ENCODE results near the gene HCRTR1.

HCRTR1 gene

GRCh38 chr1:31617218-31617915 is at the start of gene HCRTR1:
TSS of gene HCRTR1 (plus strand) at chr1:31617689. CDS start at chr1:31619193, 1,504 bp downstream.
- DNase-seq = no peak

- DNase-seq = no peak
Observed at GRCh38 chr1:31567956-31568570, 49.4 kb upstream of the HCRTR1 start.

- no peak for DNase-seq
Observed at GRCh38 chr1:31568895-31569595, 48.4 kb upstream of the HCRTR1 start.

GRCh38 chr1:31569596-31570173 is 47.8 kb upstream of the HCRTR1 start:
- no peak for DNase-seq

- no peak for DNase-seq
Observed at GRCh38 chr1:31570228-31570627, 47.3 kb upstream of the HCRTR1 start.

- DNase-seq = no peak
Observed at GRCh38 chr1:31570906-31571305, 46.6 kb upstream of the HCRTR1 start.

GRCh38 chr1:31571340-31572295 is 45.9 kb upstream of the HCRTR1 start:
- DNase-seq = no peak

- DNase-seq = no peak
Observed at GRCh38 chr1:31572323-31573104, 45.0 kb upstream of the HCRTR1 start.

GRCh38 chr1:31573261-31573660 is 44.2 kb upstream of the HCRTR1 start:
- no peak for DNase-seq

GRCh38 chr1:31574749-31575368 is 42.6 kb upstream of the HCRTR1 start:
- DNase-seq = no peak

GRCh38 chr1:31575369-31576140 is 41.9 kb upstream of the HCRTR1 start:
- DNase-seq = no peak

GRCh38 chr1:31576201-31576669 is 41.3 kb upstream of the HCRTR1 start, which contains the start of gene TINAGL1:
TSS of gene TINAGL1 (plus strand) at chr1:31576515. CDS start at chr1:31577149, 634 bp downstream.
- no peak for DNase-seq

- no peak for DNase-seq
Observed at GRCh38 chr1:31576743-31577455, 40.6 kb upstream of the HCRTR1 start.

GRCh38 chr1:31577515-31578192 is 39.8 kb upstream of the HCRTR1 start:
- no peak for DNase-seq

GRCh38 chr1:31579374-31579773 is 38.1 kb upstream of the HCRTR1 start:
- no peak for DNase-seq

- DNase-seq = no peak
Observed at GRCh38 chr1:31580513-31580870, 37.0 kb upstream of the HCRTR1 start.

GRCh38 chr1:31580891-31581603 is 36.4 kb upstream of the HCRTR1 start:
- DNase-seq = no peak

Measured in NCI-H748 treated with DMSO at 0.1 percent for 48 hours (cell line).